Myocyte (in vitro differentiated cells): ENCODE results near the gene LYL1. TPM values are rescaled to one million over a fixed set of nuclear protein-coding genes. Genes with fewer than 3 reads are reported as not detected.

ENCODE experiments used
- DNase-seq: peaks from one replicate; pipeline ENCODE4 v3.0.0-alpha.2; 2012; ENCODE audit warnings: low read depth
- total RNA-seq: library from RNA; depleted of rRNA; stranded (reverse); fragments of >200 nt; gene quantifications from 2 replicates; pipeline ENCODE4 v1.2.3, GENCODE V29; 2014

Gene LYL1
- total RNA-seq, 1 donor from 2014 or later = not detected

GRCh38 chr19:13130886-13131490 lies 28.3 kb upstream of the LYL1 start:
- no peak for DNase-seq

- DNase-seq = no peak
Observed at GRCh38 chr19:13129384-13129783, 26.7 kb upstream of the LYL1 start.

GRCh38 chr19:13128583-13128982 lies 25.9 kb upstream of the LYL1 start:
- no peak for DNase-seq

- peak; percentile 64 for DNase-seq
Observed at GRCh38 chr19:13127811-13128575, 25.3 kb upstream of the LYL1 start.

- DNase-seq = no peak
Observed at GRCh38 chr19:13127051-13127450, 24.4 kb upstream of the LYL1 start.

- DNase-seq = no peak
Observed at GRCh38 chr19:13122980-13123957, 20.6 kb upstream of the LYL1 start.

GRCh38 chr19:13122275-13122878 lies 19.7 kb upstream of the LYL1 start:
- no peak for DNase-seq

- DNase-seq = peak; percentile 34
Observed at GRCh38 chr19:13121551-13122274, 19.1 kb upstream of the LYL1 start.

GRCh38 chr19:13120817-13121216 lies 18.2 kb upstream of the LYL1 start:
- DNase-seq = no peak

- DNase-seq = no peak
Observed at GRCh38 chr19:13120031-13120430, 17.4 kb upstream of the LYL1 start.

GRCh38 chr19:13119627-13120026 lies 17.0 kb upstream of the LYL1 start:
- DNase-seq = no peak

- DNase-seq = peak; percentile 34
Observed at GRCh38 chr19:13118424-13119193, 16.0 kb upstream of the LYL1 start.

- peak; percentile 87 for DNase-seq
Observed at GRCh38 chr19:13117772-13118423, 15.2 kb upstream of the LYL1 start, which contains the start of gene NACC1. Gene NACC1 (plus strand): TSS chr19:13118264. CDS start chr19:13135208, 16,944 bp downstream.

- DNase-seq = no peak
Observed at GRCh38 chr19:13117176-13117771, 14.6 kb upstream of the LYL1 start.

GRCh38 chr19:13116282-13117175 lies 13.9 kb upstream of the LYL1 start, which contains the start of gene TRMT1:
Gene TRMT1 (minus strand): TSS chr19:13116740. CDS start chr19:13116399, 341 bp downstream.
- peak; percentile 96 for DNase-seq

GRCh38 chr19:13115936-13116281 lies 13.3 kb upstream of the LYL1 start:
- DNase-seq = no peak

GRCh38 chr19:13112555-13112954 lies 9.9 kb upstream of the LYL1 start:
- DNase-seq = no peak
